SH-SY5Y (cell line): Measurements from ENCODE around the gene IRAK1.

Experiments
- GATA2 ChIP-seq: IDR thresholded peaks from 2 replicates; pipeline ENCODE4 v1.6.1; 2011; ENCODE audit warnings: mild to moderate bottlenecking, low read depth, low read length
- GATA3 ChIP-seq: IDR thresholded peaks from 2 replicates; pipeline ENCODE4 v1.6.1; 2011; ENCODE audit warnings: low read depth, mild to moderate bottlenecking, low read length, moderate library complexity

- TF ChIP-seq GATA2 (no peak), GATA3 (no peak)
Observed at GRCh38 chrX:153993978-153994377, 25.7 kb downstream of the IRAK1 start.
